T-cell (primary cell): ENCODE data around the gene GABBR2. TPM values are rescaled to one million over a fixed set of nuclear protein-coding genes. Genes with fewer than 3 reads are reported as not detected.

Source experiments
- ATAC-seq, 4 experiments: fragments of 200-7000 bp in 3 of 4; fragments of 150-1000 bp in 1 of 4; cut with Tn5 transposase; replicated peaks in 1 of 4; 1 replicate in 3 of 4; 2 replicates in 1 of 4; pipeline ENCODE4 v1.10.0; 2021; ENCODE audit warnings: moderate library complexity in 3 of 4, mild to moderate bottlenecking in 2 of 4, moderate number of reproducible peaks in 1 of 4
- CTCF ChIA-PET, 2 donors: fragments of 300-600 bp; sonication (Branson Sonifier 250); formaldehyde crosslinking; loops; one replicate each; lab custom pipeline; 2022; ENCODE audit warnings: antibody characterized with exemption in 2 of 2; lab: Charles Lee
- POLR2A ChIA-PET, 2 donors: fragments of 300-600 bp; sonication (Branson Sonifier 250); formaldehyde crosslinking; loops; one replicate each; lab custom pipeline; 2022; ENCODE audit warnings: antibody characterized with exemption in 2 of 2; lab: Charles Lee
- DNase-seq, 35 experiments: peaks; one replicate each; pipeline versions ENCODE4 v3.0.0 to v3.0.0-alpha.2; 2013 to 2023
- H3K27ac ChIP-seq: one replicate; pipeline ENCODE4 v1.5.1; 2013; ENCODE audit warnings: low read length
- H3K27me3 ChIP-seq, 2 experiments: replicated peaks in 1 of 2; 1 replicate in 1 of 2; 2 replicates in 1 of 2; pipeline versions ENCODE4 v1.6.1 to v1.7.0; 2013; ENCODE audit warnings: low read length in 1 of 2, mixed read lengths in 1 of 2; ENCODE audit not compliant: control insufficient read depth in 2 of 2, insufficient read depth in 2 of 2; ENCODE audit errors: extremely low read depth in 1 of 2
- H3K36me3 ChIP-seq, 2 donors: 1 replicate in 1 of 2; 2 replicates in 1 of 2; pipeline versions ENCODE4 v1.6.1 to v1.7.0; 2013; ENCODE audit warnings: low read length in 1 of 2; ENCODE audit not compliant: control insufficient read depth in 2 of 2, insufficient read depth in 1 of 2; ENCODE audit errors: extremely low read depth in 1 of 2
- H3K4me1 ChIP-seq, 2 experiments: 1 replicate in 1 of 2; 2 replicates in 1 of 2; pipeline versions ENCODE4 v1.6.1 to v1.7.0; 2013; ENCODE audit warnings: low read length in 2 of 2, mixed read lengths in 1 of 2; ENCODE audit not compliant: insufficient read depth in 2 of 2, control insufficient read depth in 1 of 2; ENCODE audit errors: extremely low read depth in 1 of 2
- H3K4me3 ChIP-seq, 2 donors: 1 replicate in 1 of 2; 2 replicates in 1 of 2; pipeline versions ENCODE4 v1.5.1 to v1.7.0; 2013; ENCODE audit warnings: mild to moderate bottlenecking in 2 of 2, low read length in 1 of 2, moderate library complexity in 1 of 2; ENCODE audit not compliant: control insufficient read depth in 1 of 2; ENCODE audit errors: extremely low read depth in 1 of 2
- H3K9me3 ChIP-seq: 2 replicates; pipeline ENCODE4 v1.7.0; 2013
- H3K27ac Mint-ChIP-seq, 2 donors: one replicate each; pipeline ENCODE4 v1.8.0; 2020 to 2021; ENCODE audit warnings: mild to moderate bottlenecking in 2 of 2, mixed read lengths in 2 of 2
- H3K27me3 Mint-ChIP-seq, 2 donors: one replicate each; pipeline ENCODE4 v1.8.0; 2021 to 2022; ENCODE audit warnings: mixed read lengths in 2 of 2
- H3K36me3 Mint-ChIP-seq: one replicate; pipeline ENCODE4 v1.8.0; 2021; ENCODE audit warnings: mixed read lengths
- H3K4me1 Mint-ChIP-seq, 3 donors: one replicate each; pipeline ENCODE4 v1.8.0; 2020 to 2022; ENCODE audit warnings: mixed read lengths in 3 of 3, mild to moderate bottlenecking in 1 of 3
- H3K4me3 Mint-ChIP-seq, 3 donors: one replicate each; pipeline ENCODE4 v1.8.0; 2020 to 2022; ENCODE audit warnings: mild to moderate bottlenecking in 3 of 3, mixed read lengths in 3 of 3, moderate library complexity in 3 of 3
- H3K9me3 Mint-ChIP-seq, 3 donors: one replicate each; pipeline ENCODE4 v1.8.0; 2020 to 2022; ENCODE audit warnings: mixed read lengths in 3 of 3
- WGBS: methylation state at CpG from one replicate; pipeline ENCODE4 v1.1.5; 2013; ENCODE audit warnings: missing lambda C conversion rate; ENCODE audit not compliant: insufficient coverage; 5-methylcytosine and 5-hydroxymethylcytosine counted together
- total RNA-seq, 35 experiments: library from RNA in 6 of 35; stranded (reverse) in 6 of 35; fragments of 120-200 nt in 1 of 35; gene quantifications; one replicate each; pipeline versions ENCODE4 v1.2.1 to v1.2.4 and lab custom pipeline; 2013 to 2026

The GABBR2 gene
- total RNA-seq, 5 donors from 2014 or later (not counting 1 experiment from before 2014, with no cell fraction given), result 0.03 TPM; not detected in 4

- ATAC-seq (no peak), DNase-seq (no peak)
- POLR2A ChIA-PET, result no interaction called here
- H3K4me3 Mint-ChIP-seq, result peak overlapping the region in 1 of 3 donors; percentile 61
- peaks cover 43 to 53% of the 10 kb centered on the region in 2 donors for H3K27me3 Mint-ChIP-seq
- H3K4me1 Mint-ChIP-seq, result peaks cover 0 to 11% (median 4%) of the 10 kb centered on the region in 3 donors
- H3K36me3 ChIP-seq, result no peaks in the 10 kb centered on the region
- WGBS, result 72% methylated on average over 11 of the region's 14 CpGs
- H3K36me3 Mint-ChIP-seq, result no peaks in the 10 kb centered on the region
- peaks cover 7 to 39% of the 10 kb centered on the region in 2 experiments for H3K27me3 ChIP-seq
- H3K27ac ChIP-seq, result no peak overlapping the region
- H3K27ac Mint-ChIP-seq, result no peak overlapping the region
- H3K4me1 ChIP-seq, result no peaks in the 10 kb centered on the region
- no peaks in the 10 kb centered on the region for H3K9me3 Mint-ChIP-seq
- CTCF ChIA-PET, result no interaction called here
- no peaks in the 10 kb centered on the region for H3K9me3 ChIP-seq
- no peak overlapping the region for H3K4me3 ChIP-seq
These were observed 1.5 kb upstream of the GABBR2 start for GRCh38 chr9:98709968-98710965.

- no peaks in the 10 kb centered on the region for H3K9me3 ChIP-seq
- ATAC-seq (no peak), DNase-seq (no peak)
- CTCF ChIA-PET, result no interaction called here
- Mint-ChIP-seq H3K4me1 (peaks cover 0 to 11% (median 4%) of the 10 kb centered on the region in 3 donors), H3K36me3 (no peaks in the 10 kb centered on the region), H3K4me3 (peak overlapping the region in 1 of 3 donors; percentile 43), H3K27me3 (peaks cover 53 to 64% of the 10 kb centered on the region in 2 donors), H3K9me3 (no peaks in the 10 kb centered on the region), H3K27ac (no peak overlapping the region)
- no peak overlapping the region for H3K27ac ChIP-seq
- 6% methylated on average over 89 of the region's 89 CpGs for whole genome bisulfite sequencing
- no peaks in the 10 kb centered on the region for H3K36me3 ChIP-seq
- no peaks in the 10 kb centered on the region for H3K4me1 ChIP-seq
- H3K27me3 ChIP-seq, result peaks cover 13 to 41% of the 10 kb centered on the region in 2 experiments
- POLR2A ChIA-PET, result no interaction called here
- no peak overlapping the region for H3K4me3 ChIP-seq
These were observed 417 bp downstream of the GABBR2 start for GRCh38 chr9:98708103-98708932.

DNA sequence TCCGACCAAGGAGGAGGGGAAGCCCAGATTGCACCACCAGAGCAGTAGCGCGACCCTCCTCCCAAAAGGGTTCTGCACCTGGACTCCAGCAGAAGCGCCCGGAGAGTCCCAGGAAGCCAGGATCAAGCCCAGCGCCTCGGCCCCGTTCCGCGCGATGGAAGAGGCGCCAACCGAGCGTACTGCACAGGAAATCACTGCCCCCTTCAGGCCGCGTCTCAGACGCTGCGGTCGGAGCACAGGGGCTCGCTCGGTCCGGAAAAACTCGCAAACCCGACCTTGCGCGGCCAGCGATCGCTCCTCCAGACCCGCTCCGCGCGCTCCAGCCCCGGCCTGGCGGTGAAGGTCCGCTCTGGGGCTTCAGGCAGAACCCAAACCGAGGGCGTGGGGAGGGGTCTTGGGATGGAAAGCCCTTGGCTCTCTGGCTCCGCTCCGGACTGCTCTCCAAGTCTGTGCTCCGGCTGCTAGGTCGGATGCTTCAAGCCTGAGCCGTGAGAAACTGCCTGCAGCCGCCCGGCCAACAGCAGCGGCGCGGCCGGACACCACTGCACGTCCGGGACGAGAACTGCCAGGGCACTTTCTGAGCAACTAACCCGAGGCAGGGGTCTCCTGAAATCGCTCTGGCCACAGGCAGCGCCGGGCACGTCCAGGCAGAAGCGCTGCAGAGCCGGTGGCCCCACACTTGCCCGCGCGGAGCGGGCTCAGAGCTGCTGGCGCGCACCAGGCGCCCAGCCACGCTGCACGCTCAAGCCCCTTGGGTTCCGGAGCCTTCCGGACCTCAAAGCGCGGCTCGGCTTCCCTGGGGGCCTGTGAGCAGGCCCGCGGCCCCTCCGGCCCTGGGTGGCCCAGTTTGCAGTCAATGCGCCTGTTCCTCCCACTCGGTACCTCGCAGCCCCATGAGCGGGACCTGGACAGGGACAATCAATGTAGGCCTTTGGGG is 1.3 kb downstream of the GABBR2 start:
- H3K36me3 ChIP-seq, result no peaks in the 10 kb centered on the region
- no peaks in the 10 kb centered on the region for H3K36me3 Mint-ChIP-seq
- peaks cover 58 to 67% of the 10 kb centered on the region in 2 donors for H3K27me3 Mint-ChIP-seq
- POLR2A ChIA-PET, result no interaction called here
- no peak overlapping the region for H3K27ac Mint-ChIP-seq
- H3K9me3 Mint-ChIP-seq, result no peaks in the 10 kb centered on the region
- peak overlapping the region in 1 of 3 donors; percentile 44 for H3K4me3 Mint-ChIP-seq
- 6% methylated on average over 78 of the region's 79 CpGs for WGBS
- no peak for ATAC-seq
- H3K4me1 Mint-ChIP-seq, result peaks cover 0 to 11% (median 4%) of the 10 kb centered on the region in 3 donors
- no peak for DNase-seq
- H3K27ac ChIP-seq, result no peak overlapping the region
- no peaks in the 10 kb centered on the region for H3K9me3 ChIP-seq
- H3K4me3 ChIP-seq, result no peak overlapping the region
- H3K4me1 ChIP-seq, result no peaks in the 10 kb centered on the region
- CTCF ChIA-PET, result no interaction called here
- peaks cover 13 to 46% of the 10 kb centered on the region in 2 experiments for H3K27me3 ChIP-seq

- Histone ChIP-seq H3K4me3 (no peak overlapping the region), H3K4me1 (no peaks in the 10 kb centered on the region), H3K9me3 (no peaks in the 10 kb centered on the region), H3K27me3 (peaks cover 17 to 51% of the 10 kb centered on the region in 2 experiments), H3K36me3 (no peaks in the 10 kb centered on the region), H3K27ac (no peak overlapping the region)
- Mint-ChIP-seq H3K4me3 (peak overlapping the region in 1 of 3 donors; percentile 44), H3K27me3 (peaks cover 56 to 69% of the 10 kb centered on the region in 2 donors), H3K4me1 (peaks cover 0 to 11% (median 4%) of the 10 kb centered on the region in 3 donors), H3K27ac (no peak overlapping the region), H3K9me3 (no peaks in the 10 kb centered on the region), H3K36me3 (no peaks in the 10 kb centered on the region)
- DNase-seq, result no peak
- ChIA-PET POLR2A (no interaction called here), CTCF (no interaction called here)
- no peak for ATAC-seq
- WGBS, result 15% methylated on average over 7 of the region's 15 CpGs
These were observed 2.0 kb downstream of the GABBR2 start for GRCh38 chr9:98706651-98707165.

DNA sequence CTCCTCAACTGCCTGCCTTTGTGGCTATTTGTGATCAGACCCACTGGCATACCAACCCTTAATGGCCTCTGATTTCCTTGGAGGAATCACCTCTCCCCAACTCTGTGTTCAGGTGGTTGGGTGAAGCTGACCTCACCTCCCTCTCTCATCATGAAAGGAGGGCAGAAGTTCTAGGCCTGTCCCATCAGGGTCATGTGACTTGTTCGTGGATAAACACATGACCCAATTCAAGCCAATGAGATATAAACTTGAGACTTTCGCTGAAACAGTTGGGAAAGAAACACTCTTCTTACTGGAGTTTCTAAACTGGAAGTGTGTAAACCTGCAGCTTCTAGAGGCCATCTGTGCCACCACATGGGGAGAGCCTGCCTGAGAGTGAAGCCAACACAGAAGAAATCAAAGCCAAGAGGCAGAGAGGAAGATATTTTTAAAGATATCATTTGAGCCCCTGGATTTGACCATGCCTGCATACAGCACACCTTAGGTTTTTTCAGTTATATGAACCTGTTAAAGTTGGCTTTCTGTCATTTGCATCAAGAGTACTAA is 5.8 kb downstream of the GABBR2 start:
- H3K4me3 Mint-ChIP-seq, result no peak overlapping the region
- no peak for DNase-seq
- Histone ChIP-seq H3K4me3 (no peak overlapping the region), H3K36me3 (no peaks in the 10 kb centered on the region), H3K27ac (no peak overlapping the region), H3K27me3 (peaks cover 13 to 38% of the 10 kb centered on the region in 2 experiments), H3K9me3 (no peaks in the 10 kb centered on the region), H3K4me1 (no peaks in the 10 kb centered on the region)
- POLR2A ChIA-PET, result no interaction called here
- H3K36me3 Mint-ChIP-seq, result no peaks in the 10 kb centered on the region
- no peak overlapping the region for H3K27ac Mint-ChIP-seq
- CTCF ChIA-PET, result no interaction called here
- peaks cover 43 to 60% of the 10 kb centered on the region in 2 donors for H3K27me3 Mint-ChIP-seq
- WGBS, result 70% methylated on average over 2 of the region's 2 CpGs
- H3K9me3 Mint-ChIP-seq, result peaks cover 0 to 9% (median 7%) of the 10 kb centered on the region in 3 donors
- peaks cover 0 to 6% (median 4%) of the 10 kb centered on the region in 3 donors for H3K4me1 Mint-ChIP-seq
- ATAC-seq, result no peak
